ENCODE measurements around the gene ZNF587. TPM values are rescaled to one million over a fixed set of nuclear protein-coding genes. Genes with fewer than 3 reads are reported as not detected.

The ZNF587 gene
- total and polyA plus RNA-seq, 2 of the 13 experiments (the other 11 are each of a cell fraction or from before 2014, with no cell fraction given) = 8.7 to 17.5 TPM

DNA sequence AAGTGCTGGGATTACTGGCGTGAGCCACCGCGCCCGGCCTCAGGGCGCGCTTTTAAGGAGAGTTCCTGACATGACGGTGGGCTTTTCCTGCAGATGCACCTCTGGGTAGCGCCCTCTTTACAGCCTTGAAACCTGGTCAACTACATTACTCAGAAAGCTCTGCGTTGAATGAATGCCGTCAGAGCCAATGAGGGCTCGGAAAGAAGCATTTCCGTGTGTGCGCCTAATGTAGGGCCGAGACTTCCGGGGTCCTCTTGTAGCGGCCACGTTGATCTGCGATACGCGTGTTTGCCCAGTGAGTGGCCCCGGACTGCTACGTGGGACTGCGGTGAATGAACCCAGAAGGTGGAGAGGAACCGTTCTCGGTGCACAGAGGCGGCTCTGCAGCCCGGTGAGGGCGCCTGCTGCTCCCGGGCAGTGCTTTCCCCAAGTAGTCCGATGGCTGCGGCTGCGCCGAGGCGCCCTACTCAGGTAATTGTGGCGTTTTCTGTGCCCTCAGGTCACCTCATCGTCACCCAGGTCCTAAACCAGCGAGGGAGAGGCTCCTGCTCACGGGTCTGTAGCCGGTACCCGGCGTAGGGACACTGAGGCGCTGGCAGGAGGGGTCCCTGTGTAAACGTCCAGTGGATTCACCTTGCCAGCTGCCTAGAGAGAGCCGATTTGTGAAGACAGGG is 30.0 kb upstream of the ZNF587 start (continued):
- TF ChIP-seq, protein P1, sequence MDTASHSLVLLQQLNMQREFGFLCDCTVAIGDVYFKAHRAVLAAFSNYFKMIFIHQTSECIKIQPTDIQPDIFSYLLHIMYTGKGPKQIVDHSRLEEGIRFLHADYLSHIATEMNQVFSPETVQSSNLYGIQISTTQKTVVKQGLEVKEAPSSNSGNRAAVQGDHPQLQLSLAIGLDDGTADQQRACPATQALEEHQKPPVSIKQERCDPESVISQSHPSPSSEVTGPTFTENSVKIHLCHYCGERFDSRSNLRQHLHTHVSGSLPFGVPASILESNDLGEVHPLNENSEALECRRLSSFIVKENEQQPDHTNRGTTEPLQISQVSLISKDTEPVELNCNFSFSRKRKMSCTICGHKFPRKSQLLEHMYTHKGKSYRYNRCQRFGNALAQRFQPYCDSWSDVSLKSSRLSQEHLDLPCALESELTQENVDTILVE (CRISPR knock-in tag; IDR thresholded peaks at IDR 0.05) = 0 out of 2 replicates have a peak, but pooled peaks have one; percentile 26
- TF ChIP-seq ATF7 (IDR thresholded peaks at IDR 0.05) (no peak), ATF7 (CRISPR knock-in tag; IDR thresholded peaks at IDR 0.05) (no peak), NKX3-1 (CRISPR knock-in tag; IDR thresholded peaks at IDR 0.05) (no peak), IKZF1 (IDR thresholded peaks at IDR 0.05) (no peak), AKAP8 (CRISPR knock-in tag; IDR thresholded peaks at IDR 0.05) (no peak), ZSCAN29 (CRISPR knock-in tag; conservative IDR thresholded peaks at IDR 0.05) (0 out of 2 replicates have a peak, but pooled peaks have one; percentile 10), FOXJ3 (CRISPR knock-in tag; IDR thresholded peaks at IDR 0.05; ENCODE audit: borderline replicate concordance) (peak; percentile 48; the same call in 1 of the 2 replicates), KLF12 (CRISPR knock-in tag; IDR thresholded peaks at IDR 0.05; ENCODE audit: borderline replicate concordance) (no peak), ISX (CRISPR knock-in tag; conservative IDR thresholded peaks at IDR 0.05) (no peak), ZNF256 (CRISPR knock-in tag; conservative IDR thresholded peaks at IDR 0.05) (0 out of 2 replicates have a peak, but pooled peaks have one; percentile 59), NAIF1 (CRISPR knock-in tag; IDR thresholded peaks at IDR 0.05; ENCODE audit: borderline replicate concordance) (no peak), FOXK2 (IDR thresholded peaks at IDR 0.05) (0 out of 2 replicates have a peak, but pooled peaks have one; percentile 9)
- TF ChIP-seq, protein P2, sequence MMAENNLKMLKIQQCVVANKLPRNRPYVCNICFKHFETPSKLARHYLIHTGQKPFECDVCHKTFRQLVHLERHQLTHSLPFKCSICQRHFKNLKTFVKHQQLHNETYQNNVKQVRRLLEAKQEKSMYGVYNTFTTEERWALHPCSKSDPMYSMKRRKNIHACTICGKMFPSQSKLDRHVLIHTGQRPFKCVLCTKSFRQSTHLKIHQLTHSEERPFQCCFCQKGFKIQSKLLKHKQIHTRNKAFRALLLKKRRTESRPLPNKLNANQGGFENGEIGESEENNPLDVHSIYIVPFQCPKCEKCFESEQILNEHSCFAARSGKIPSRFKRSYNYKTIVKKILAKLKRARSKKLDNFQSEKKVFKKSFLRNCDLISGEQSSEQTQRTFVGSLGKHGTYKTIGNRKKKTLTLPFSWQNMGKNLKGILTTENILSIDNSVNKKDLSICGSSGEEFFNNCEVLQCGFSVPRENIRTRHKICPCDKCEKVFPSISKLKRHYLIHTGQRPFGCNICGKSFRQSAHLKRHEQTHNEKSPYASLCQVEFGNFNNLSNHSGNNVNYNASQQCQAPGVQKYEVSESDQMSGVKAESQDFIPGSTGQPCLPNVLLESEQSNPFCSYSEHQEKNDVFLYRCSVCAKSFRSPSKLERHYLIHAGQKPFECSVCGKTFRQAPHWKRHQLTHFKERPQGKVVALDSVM (CRISPR knock-in tag; IDR thresholded peaks at IDR 0.05) = 0 out of 2 replicates have a peak, but pooled peaks have one; percentile 11
- TF ChIP-seq, protein P3, sequence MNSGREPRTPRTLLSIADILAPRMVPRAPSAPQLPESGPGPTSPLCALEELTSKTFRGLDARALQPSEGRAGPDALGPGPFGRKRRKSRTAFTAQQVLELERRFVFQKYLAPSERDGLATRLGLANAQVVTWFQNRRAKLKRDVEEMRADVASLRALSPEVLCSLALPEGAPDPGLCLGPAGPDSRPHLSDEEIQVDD (CRISPR knock-in tag; IDR thresholded peaks at IDR 0.05; ENCODE audit: borderline replicate concordance) = no peak
- TF ChIP-seq, protein P4, sequence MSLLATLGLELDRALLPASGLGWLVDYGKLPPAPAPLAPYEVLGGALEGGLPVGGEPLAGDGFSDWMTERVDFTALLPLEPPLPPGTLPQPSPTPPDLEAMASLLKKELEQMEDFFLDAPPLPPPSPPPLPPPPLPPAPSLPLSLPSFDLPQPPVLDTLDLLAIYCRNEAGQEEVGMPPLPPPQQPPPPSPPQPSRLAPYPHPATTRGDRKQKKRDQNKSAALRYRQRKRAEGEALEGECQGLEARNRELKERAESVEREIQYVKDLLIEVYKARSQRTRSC (CRISPR knock-in tag; IDR thresholded peaks at IDR 0.05; ENCODE audit: low read depth) = no peak
- TF ChIP-seq, protein P5, sequence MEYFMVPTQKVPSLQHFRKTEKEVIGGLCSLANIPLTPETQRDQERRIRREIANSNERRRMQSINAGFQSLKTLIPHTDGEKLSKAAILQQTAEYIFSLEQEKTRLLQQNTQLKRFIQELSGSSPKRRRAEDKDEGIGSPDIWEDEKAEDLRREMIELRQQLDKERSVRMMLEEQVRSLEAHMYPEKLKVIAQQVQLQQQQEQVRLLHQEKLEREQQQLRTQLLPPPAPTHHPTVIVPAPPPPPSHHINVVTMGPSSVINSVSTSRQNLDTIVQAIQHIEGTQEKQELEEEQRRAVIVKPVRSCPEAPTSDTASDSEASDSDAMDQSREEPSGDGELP (IDR thresholded peaks at IDR 0.05; ENCODE audit: borderline replicate concordance, low read depth) = no peak
- TF ChIP-seq, protein P6, sequence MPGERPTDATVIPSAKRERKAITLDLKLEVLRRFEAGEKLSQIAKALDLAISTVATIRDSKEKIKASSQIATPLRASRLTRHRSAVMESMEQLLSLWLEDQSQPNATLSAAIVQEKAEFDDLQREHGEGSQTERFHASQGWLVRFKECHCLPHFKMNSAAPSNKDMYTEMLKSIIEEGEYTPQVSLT (CRISPR knock-in tag; IDR thresholded peaks at IDR 0.05; ENCODE audit: borderline replicate concordance, low read depth) = no peak
- TF ChIP-seq, protein P7, sequence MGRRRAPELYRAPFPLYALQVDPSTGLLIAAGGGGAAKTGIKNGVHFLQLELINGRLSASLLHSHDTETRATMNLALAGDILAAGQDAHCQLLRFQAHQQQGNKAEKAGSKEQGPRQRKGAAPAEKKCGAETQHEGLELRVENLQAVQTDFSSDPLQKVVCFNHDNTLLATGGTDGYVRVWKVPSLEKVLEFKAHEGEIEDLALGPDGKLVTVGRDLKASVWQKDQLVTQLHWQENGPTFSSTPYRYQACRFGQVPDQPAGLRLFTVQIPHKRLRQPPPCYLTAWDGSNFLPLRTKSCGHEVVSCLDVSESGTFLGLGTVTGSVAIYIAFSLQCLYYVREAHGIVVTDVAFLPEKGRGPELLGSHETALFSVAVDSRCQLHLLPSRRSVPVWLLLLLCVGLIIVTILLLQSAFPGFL (CRISPR knock-in tag; IDR thresholded peaks at IDR 0.05) = no peak
- TF ChIP-seq, protein P8, sequence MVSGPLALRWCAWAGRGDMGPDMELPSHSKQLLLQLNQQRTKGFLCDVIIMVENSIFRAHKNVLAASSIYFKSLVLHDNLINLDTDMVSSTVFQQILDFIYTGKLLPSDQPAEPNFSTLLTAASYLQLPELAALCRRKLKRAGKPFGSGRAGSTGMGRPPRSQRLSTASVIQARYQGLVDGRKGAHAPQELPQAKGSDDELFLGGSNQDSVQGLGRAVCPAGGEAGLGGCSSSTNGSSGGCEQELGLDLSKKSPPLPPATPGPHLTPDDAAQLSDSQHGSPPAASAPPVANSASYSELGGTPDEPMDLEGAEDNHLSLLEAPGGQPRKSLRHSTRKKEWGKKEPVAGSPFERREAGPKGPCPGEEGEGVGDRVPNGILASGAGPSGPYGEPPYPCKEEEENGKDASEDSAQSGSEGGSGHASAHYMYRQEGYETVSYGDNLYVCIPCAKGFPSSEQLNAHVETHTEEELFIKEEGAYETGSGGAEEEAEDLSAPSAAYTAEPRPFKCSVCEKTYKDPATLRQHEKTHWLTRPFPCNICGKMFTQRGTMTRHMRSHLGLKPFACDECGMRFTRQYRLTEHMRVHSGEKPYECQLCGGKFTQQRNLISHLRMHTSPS (CRISPR knock-in tag; IDR thresholded peaks at IDR 0.05; ENCODE audit: low read depth) = no peak
